ENCODE results near the gene PBX1. TPM values are rescaled to one million over a fixed set of nuclear protein-coding genes. Genes with fewer than 3 reads are reported as not detected.

The PBX1 gene
- total and polyA plus RNA-seq, 2 donors (not counting 3 experiments of a cell fraction or from before 2014, with no cell fraction given), result 10.7 to 24.1 TPM

DNA sequence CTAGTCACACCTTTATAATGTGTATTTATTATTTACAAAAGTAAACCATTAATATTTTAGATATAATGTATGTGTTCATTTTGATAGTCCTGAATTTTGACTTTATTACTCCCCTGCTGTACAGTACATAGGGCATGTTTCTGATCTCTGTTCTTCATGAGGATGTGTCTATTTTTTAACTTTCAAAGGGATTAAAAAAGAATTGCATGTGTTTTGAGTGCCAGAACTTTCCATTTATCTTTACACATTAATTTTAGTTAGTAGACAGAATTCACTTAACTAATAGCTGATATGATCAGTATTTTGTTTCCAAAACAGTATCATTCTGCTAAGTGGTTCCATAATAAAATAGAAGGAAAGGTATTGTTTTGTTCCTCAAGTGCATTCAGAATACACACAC, 3.1 kb downstream of the PBX1 start:
- H3K4me3 ChIP-seq (replicated peaks in 1 of 3; ENCODE audit: insufficient read depth in 1 of 3, low read depth in 1 of 3, low read length in 3 of 3), result peak overlapping the region in 2 of 3 experiments; percentile 99
- CTCF ChIA-PET, result no interaction called here
- H3K27ac ChIP-seq (ENCODE audit: insufficient read depth, low read depth, low read length), result no peak overlapping the region
- H3K4me1 ChIP-seq (ENCODE audit: control insufficient read depth, extremely low read depth, insufficient read depth, low read length), result peaks cover 46% of the 10 kb centered on the region
- dilution Hi-C loops (cut with MboI; ENCODE audit: extremely low pct_ligation_motif_present, low sequenced_read_pairs), result no loop called here
- peak overlapping the region; percentile 100 for H3K4me2 ChIP-seq (ENCODE audit: insufficient read depth, low read length)
- POLR2A ChIA-PET, result no interaction called here
- no peaks in the 10 kb centered on the region for H3K79me2 ChIP-seq (ENCODE audit: control insufficient read depth, insufficient read depth, low read length)
- no peak overlapping the region for H2AFZ ChIP-seq (ENCODE audit: low read depth, low read length)
- no peaks in the 10 kb centered on the region for H4K20me1 ChIP-seq (replicated peaks; ENCODE audit: control insufficient read depth, extremely low read depth, insufficient read depth, low read length)
- H3K27me3 ChIP-seq (ENCODE audit: control insufficient read depth in 2 of 2, insufficient read depth in 2 of 2, low read length in 2 of 2), result no peaks in the 10 kb centered on the region
- TF ChIP-seq, protein P1, sequence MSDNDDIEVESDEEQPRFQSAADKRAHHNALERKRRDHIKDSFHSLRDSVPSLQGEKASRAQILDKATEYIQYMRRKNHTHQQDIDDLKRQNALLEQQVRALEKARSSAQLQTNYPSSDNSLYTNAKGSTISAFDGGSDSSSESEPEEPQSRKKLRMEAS (IDR thresholded peaks at IDR 0.05; ENCODE audit: insufficient read depth, insufficient read length), result no peak
- TF ChIP-seq CTCF (IDR thresholded peaks at IDR 0.05; ENCODE audit: extremely low read depth in 1 of 2, insufficient read depth in 1 of 2, low read depth in 1 of 2, low read length in 2 of 2), result no peak
- TF ChIP-seq JUN (IDR thresholded peaks at IDR 0.05; ENCODE audit: borderline replicate concordance, insufficient read depth, insufficient read length, low read depth), result no peak
- TF ChIP-seq POLR2A (IDR thresholded peaks at IDR 0.05; ENCODE audit: low read depth, low read length), result no peak
- no peak for TF ChIP-seq EZH2 (IDR thresholded peaks at IDR 0.05; ENCODE audit: borderline replicate concordance, low read depth, low read length, severe bottlenecking)
- no peak for TF ChIP-seq POLR2AphosphoS5 (IDR thresholded peaks at IDR 0.05; ENCODE audit: insufficient read depth, low read depth, low read length)
- no peak for TF ChIP-seq MYC (IDR thresholded peaks at IDR 0.05; ENCODE audit: low read depth, low read length)
- no peak for TF ChIP-seq GATA2 (IDR thresholded peaks at IDR 0.05; ENCODE audit: insufficient read depth, insufficient read length, low read depth, low read length)
- peak; percentile 25 for DNase-seq (ENCODE audit: low read depth, low spot score)
- FAIRE-seq, result no peak
- no peaks in the 10 kb centered on the region for H3K9me1 ChIP-seq (replicated peaks; ENCODE audit: control insufficient read depth, extremely low read depth, insufficient read depth, low read length)
- no TSS peak for BruUV-seq (replicated peaks)
- intact Hi-C loops (cut with micrococcal nuclease), result loop anchor here (2.0 kb wide), 1 partner anchor 27 kb away; no protein-coding TSS in a partner anchor
- peak overlapping the region; percentile 86 for H3K9ac ChIP-seq (replicated peaks; ENCODE audit: extremely low read depth, insufficient read depth, low read length)
- H3K36me3 ChIP-seq (ENCODE audit: control insufficient read depth in 2 of 2, extremely low read depth in 1 of 2, insufficient read depth in 2 of 2, low read length in 2 of 2), result no peaks in the 10 kb centered on the region
- no peaks in the 10 kb centered on the region for H3K9me3 ChIP-seq (replicated peaks; ENCODE audit: control insufficient read depth, insufficient read depth, low read length)
